ENCODE results near the gene PCDHGA6.
A peak's percentile ranks its signal among the peaks of the same experiment; 100 is the strongest.
"Not testable (repeated sequence)": the region's sequence is repeated elsewhere in the genome, so short reads cannot be mapped to it uniquely, and the experiment has no call there.

Gene PCDHGA6

GRCh38 chr5:141388661-141389060, 15.0 kb downstream of the PCDHGA6 start:
- no peak overlapping the region for H3K4me3 ChIP-seq (ENCODE audit: low read length)
- no peak for DNase-seq (ENCODE audit: low read depth)
- no peak for TF ChIP-seq CTCF (IDR thresholded peaks at IDR 0.05; ENCODE audit: insufficient read depth, low read depth, low read length, missing control alignments)

DNA sequence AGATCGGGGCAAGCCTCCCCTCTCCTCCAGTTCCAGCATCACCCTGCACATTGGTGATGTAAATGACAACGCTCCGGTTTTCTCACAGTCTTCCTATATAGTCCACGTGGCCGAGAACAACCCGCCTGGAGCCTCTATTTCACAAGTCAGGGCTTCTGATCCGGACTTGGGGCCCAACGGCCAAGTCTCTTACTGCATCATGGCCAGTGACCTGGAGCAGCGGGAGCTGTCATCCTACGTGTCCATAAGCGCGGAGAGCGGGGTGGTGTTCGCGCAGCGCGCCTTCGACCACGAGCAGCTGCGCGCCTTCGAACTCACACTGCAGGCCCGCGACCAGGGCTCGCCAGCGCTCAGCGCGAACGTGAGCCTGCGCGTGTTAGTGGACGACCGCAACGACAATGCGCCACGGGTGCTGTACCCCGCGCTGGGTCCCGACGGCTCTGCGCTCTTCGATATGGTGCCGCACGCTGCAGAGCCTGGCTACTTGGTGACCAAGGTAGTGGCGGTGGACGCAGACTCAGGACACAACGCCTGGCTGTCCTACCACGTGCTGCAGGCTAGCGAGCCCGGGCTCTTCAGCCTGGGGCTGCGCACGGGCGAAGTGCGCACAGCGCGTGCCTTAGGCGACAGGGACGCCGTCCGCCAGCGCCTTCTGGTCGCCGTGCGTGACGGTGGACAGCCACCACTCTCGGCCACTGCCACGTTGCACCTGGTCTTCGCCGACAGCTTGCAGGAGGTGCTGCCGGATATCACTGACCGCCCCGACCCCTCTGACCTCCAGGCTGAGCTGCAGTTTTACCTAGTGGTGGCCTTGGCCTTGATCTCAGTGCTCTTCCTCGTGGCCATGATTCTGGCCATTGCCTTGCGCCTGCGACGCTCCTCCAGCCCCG, 15.7 kb downstream of the PCDHGA6 start:
- TF ChIP-seq CTCF (IDR thresholded peaks at IDR 0.05; ENCODE audit: insufficient read depth, low read depth, low read length, missing control alignments), result no peak
- H3K4me3 ChIP-seq (ENCODE audit: low read length), result no peak overlapping the region
- no peak for DNase-seq (ENCODE audit: low read depth)

DNA sequence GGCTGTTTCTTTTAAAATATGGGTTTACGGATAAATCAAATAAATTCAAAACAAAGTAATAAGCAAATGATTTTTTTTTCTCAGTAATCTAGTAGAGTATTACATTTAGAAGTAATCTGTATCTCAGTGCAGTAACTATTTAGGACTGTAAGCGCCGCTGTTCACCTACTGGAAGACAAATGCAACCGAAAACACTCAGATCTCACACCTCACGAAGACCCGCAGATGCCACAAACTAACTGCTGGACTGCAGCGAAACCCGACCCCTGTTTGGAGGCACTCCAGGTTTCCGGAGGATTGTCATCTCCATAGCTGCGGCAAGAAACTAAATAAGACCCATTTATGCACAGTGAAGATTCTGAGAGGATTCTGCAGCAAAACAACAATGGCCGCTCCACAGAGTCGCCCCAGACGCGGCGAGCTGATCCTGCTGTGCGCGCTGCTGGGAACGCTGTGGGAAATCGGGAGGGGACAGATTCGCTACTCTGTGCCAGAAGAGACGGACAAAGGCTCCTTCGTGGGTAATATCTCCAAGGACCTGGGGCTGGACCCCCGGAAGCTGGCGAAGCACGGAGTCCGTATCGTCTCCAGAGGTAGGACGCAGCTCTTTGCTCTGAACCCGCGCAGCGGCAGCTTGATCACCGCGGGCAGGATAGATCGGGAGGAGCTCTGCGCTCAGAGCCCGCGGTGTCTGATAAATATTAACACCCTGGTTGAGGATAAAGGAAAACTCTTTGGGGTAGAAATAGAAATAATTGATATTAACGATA, 18.9 kb downstream of the PCDHGA6 start, which contains the start of gene PCDHGA8:
PCDHGA8 (plus strand) TSS at position 205 of the 770 bp plus-strand sequence; CDS start at position 386, 181 bp downstream.
- no peak within 1 kb of the TSS for H3K4me3 ChIP-seq (ENCODE audit: low read length)
- no peak for DNase-seq (ENCODE audit: low read depth)
- TF ChIP-seq CTCF (IDR thresholded peaks at IDR 0.05; ENCODE audit: insufficient read depth, low read depth, low read length, missing control alignments), result no peak

DNA sequence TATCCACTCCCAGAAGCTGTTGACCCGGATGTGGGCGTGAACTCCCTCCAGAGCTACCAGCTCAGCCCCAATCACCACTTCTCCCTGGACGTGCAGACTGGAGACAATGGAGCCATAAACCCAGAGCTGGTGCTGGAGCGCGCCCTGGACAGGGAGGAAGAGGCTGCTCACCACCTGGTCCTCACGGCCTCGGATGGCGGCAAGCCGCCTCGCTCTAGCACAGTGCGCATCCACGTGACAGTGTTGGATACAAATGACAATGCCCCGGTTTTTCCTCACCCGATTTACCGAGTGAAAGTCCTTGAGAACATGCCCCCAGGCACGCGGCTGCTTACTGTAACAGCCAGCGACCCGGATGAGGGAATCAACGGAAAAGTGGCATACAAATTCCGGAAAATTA, 19.6 kb downstream of the PCDHGA6 start:
- DNase-seq (ENCODE audit: low read depth), result no peak
- no peak for TF ChIP-seq CTCF (IDR thresholded peaks at IDR 0.05; ENCODE audit: insufficient read depth, low read depth, low read length, missing control alignments)
- no peak overlapping the region for H3K4me3 ChIP-seq (ENCODE audit: low read length)

GRCh38 chr5:141394401-141395187, 20.9 kb downstream of the PCDHGA6 start:
- DNase-seq (ENCODE audit: low read depth); H3K4me3 ChIP-seq (ENCODE audit: low read length): not testable (repeated sequence)

DNA sequence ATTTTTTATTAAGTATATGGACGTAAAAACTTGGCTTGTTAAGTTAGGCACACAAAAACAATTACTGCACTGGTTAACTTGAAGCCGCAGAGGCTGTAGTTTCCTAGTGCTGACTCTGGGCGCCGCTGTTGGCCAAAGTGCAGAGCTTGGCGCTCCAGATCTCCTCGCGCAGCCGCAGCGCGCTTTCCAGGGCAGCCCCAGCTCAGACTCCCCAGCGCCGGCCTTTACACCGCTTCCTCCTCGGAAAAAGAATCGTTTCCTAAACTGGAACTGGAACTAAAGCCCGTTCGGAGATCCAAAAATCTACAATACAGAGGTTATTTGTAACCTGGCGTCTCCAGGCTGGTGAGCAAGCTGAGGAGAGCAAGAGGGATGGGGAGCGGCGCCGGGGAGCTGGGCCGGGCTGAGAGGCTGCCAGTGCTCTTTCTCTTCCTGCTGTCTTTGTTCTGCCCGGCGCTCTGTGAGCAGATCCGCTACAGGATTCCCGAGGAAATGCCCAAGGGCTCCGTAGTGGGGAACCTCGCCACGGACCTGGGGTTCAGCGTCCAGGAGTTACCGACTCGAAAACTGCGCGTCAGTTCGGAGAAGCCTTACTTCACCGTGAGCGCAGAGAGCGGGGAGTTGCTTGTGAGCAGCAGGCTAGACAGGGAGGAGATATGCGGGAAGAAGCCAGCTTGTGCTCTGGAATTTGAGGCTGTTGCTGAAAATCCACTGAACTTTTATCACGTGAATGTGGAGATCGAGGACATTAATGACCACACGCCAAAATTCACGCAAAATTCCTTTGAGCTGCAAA, 24.3 kb downstream of the PCDHGA6 start, which contains the start of gene PCDHGB5:
PCDHGB5 (plus strand) TSS at position 192 of the 796 bp plus-strand sequence; CDS start at position 373, 181 bp downstream.
- H3K4me3 ChIP-seq (ENCODE audit: low read length), result peak within 1 kb of the TSS; percentile 48
- peak; percentile 66 for TF ChIP-seq CTCF (IDR thresholded peaks at IDR 0.05; ENCODE audit: insufficient read depth, low read depth, low read length, missing control alignments)
- peak; percentile 59 for DNase-seq (ENCODE audit: low read depth)

All from epithelial cell of esophagus (primary cell).